HG03064 (cell line): ENCODE data around the gene SWT1.

Experiments
- ATAC-seq: cut with Tn5 transposase; IDR thresholded peaks from one replicate; pipeline ENCODE4 v1.9.1; 2021; ENCODE audit warnings: low read depth; ENCODE audit not compliant: unreplicated experiment

SWT1 gene

GRCh38 chr1:185284533-185285276 lies 127.7 kb downstream of the SWT1 start:
- ATAC-seq: no peak

- no peak for ATAC-seq
Observed at GRCh38 chr1:185287451-185287850, 130.5 kb downstream of the SWT1 start.

- no peak for ATAC-seq
Observed at GRCh38 chr1:185288435-185288834, 131.5 kb downstream of the SWT1 start.

- ATAC-seq: no peak
Observed at GRCh38 chr1:185289880-185290279, 132.9 kb downstream of the SWT1 start.

- no peak for ATAC-seq
Observed at GRCh38 chr1:185291159-185291558, 134.2 kb downstream of the SWT1 start.

- ATAC-seq: no peak
Observed at GRCh38 chr1:185291652-185292051, 134.7 kb downstream of the SWT1 start.

- ATAC-seq: no peak
Observed at GRCh38 chr1:185292237-185292636, 135.3 kb downstream of the SWT1 start.

- no peak for ATAC-seq
Observed at GRCh38 chr1:185293967-185294542, 137.1 kb downstream of the SWT1 start.

GRCh38 chr1:185295091-185295490 lies 138.1 kb downstream of the SWT1 start:
- ATAC-seq: no peak

- ATAC-seq: no peak
Observed at GRCh38 chr1:185297982-185298381, 141.0 kb downstream of the SWT1 start.

- no peak for ATAC-seq
Observed at GRCh38 chr1:185300152-185300551, 143.2 kb downstream of the SWT1 start.

- ATAC-seq: no peak
Observed at GRCh38 chr1:185305419-185305818, 148.5 kb downstream of the SWT1 start.

- ATAC-seq: no peak
Observed at GRCh38 chr1:185308126-185308525, 151.2 kb downstream of the SWT1 start.

- ATAC-seq: no peak
Observed at GRCh38 chr1:185309566-185309965, 152.6 kb downstream of the SWT1 start.

- no peak for ATAC-seq
Observed at GRCh38 chr1:185311589-185312225, 154.7 kb downstream of the SWT1 start.

- no peak for ATAC-seq
Observed at GRCh38 chr1:185312361-185313138, 155.6 kb downstream of the SWT1 start.

GRCh38 chr1:185314411-185314810 lies 157.4 kb downstream of the SWT1 start:
- ATAC-seq: no peak

GRCh38 chr1:185315445-185316071 lies 158.6 kb downstream of the SWT1 start:
- no peak for ATAC-seq

GRCh38 chr1:185316163-185317033 lies 159.4 kb downstream of the SWT1 start:
- ATAC-seq: peak; percentile 61
